Dendritic cell treated with granulocyte-macrophage colony-stimulating factor and Interleukin-4, amounts not matched to agents 40 ng/mL and 50 ng/mL, for 4 days (primary cell): ENCODE measurements around the gene HEATR5B.
"Not testable (repeated sequence)": the region's sequence is repeated elsewhere in the genome, so short reads cannot be mapped to it uniquely, and the experiment has no call there.

Source experiments
- H3K27ac Mint-ChIP-seq: one replicate; pipeline ENCODE4 v1.8.0; 2022; ENCODE audit warnings: mild to moderate bottlenecking, mixed read lengths
- H3K27me3 Mint-ChIP-seq: one replicate; pipeline ENCODE4 v1.8.0; 2022; ENCODE audit warnings: mild to moderate bottlenecking, mixed read lengths
- H3K36me3 Mint-ChIP-seq: one replicate; pipeline ENCODE4 v1.8.0; 2022; ENCODE audit warnings: low read depth, mixed read lengths
- H3K4me1 Mint-ChIP-seq: one replicate; pipeline ENCODE4 v1.8.0; 2022; ENCODE audit warnings: low read depth, mixed read lengths
- H3K4me3 Mint-ChIP-seq: one replicate; pipeline ENCODE4 v1.8.0; 2022; ENCODE audit warnings: mild to moderate bottlenecking, moderate library complexity, mixed read lengths
- H3K9me3 Mint-ChIP-seq: one replicate; pipeline ENCODE4 v1.8.0; 2022; ENCODE audit warnings: mixed read lengths
- intact Hi-C: fragments of 100-400 bp; cut with micrococcal nuclease; formaldehyde crosslinking; loops from one replicate; pipeline ENCODE4 v1.15.0; 2022

HEATR5B gene

GRCh38 chr2:36963106-36963505, 121.1 kb downstream of the HEATR5B start:
- H3K9me3 Mint-ChIP-seq = no peaks in the 10 kb centered on the region
- intact Hi-C loops = no loop called here
- H3K4me1 Mint-ChIP-seq = peaks cover 62% of the 10 kb centered on the region
- H3K36me3 Mint-ChIP-seq = peaks cover 41% of the 10 kb centered on the region
- H3K27ac Mint-ChIP-seq = no peak overlapping the region
- no peaks in the 10 kb centered on the region for H3K27me3 Mint-ChIP-seq
- H3K4me3 Mint-ChIP-seq = no peak overlapping the region

DNA sequence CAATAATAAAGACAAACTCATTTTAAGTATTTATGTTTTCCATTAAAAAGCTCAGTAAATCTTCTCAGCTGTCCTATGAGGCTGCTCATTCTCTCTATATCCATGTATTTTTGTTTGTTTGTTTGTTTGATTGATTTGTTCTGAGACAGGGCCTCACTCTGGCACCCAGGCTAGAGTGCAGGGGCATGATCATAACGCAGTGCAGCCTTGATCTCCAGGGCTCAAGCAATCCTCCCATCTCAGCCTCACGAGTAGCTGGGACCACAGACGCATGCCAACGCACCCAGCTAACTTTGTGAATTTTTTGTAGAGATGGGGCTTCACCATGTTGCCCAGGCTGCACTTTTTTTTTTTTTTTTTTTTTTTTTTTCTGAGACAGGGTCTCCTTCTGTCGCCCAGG, 123.4 kb downstream of the HEATR5B start:
- Mint-ChIP-seq H3K4me3 (no peak overlapping the region), H3K27me3 (no peaks in the 10 kb centered on the region), H3K4me1 (peaks cover 56% of the 10 kb centered on the region), H3K27ac (no peak overlapping the region), H3K36me3 (peaks cover 33% of the 10 kb centered on the region), H3K9me3 (no peaks in the 10 kb centered on the region)
- intact Hi-C loops = no loop called here

- no peaks in the 10 kb centered on the region for H3K27me3 Mint-ChIP-seq
- intact Hi-C loops = no loop called here
- H3K4me1 Mint-ChIP-seq = peaks cover 55% of the 10 kb centered on the region
- no peak overlapping the region for H3K27ac Mint-ChIP-seq
- no peak overlapping the region for H3K4me3 Mint-ChIP-seq
- no peaks in the 10 kb centered on the region for H3K9me3 Mint-ChIP-seq
- peaks cover 29% of the 10 kb centered on the region for H3K36me3 Mint-ChIP-seq
These were observed 124.0 kb downstream of the HEATR5B start for GRCh38 chr2:36960005-36960675.

DNA sequence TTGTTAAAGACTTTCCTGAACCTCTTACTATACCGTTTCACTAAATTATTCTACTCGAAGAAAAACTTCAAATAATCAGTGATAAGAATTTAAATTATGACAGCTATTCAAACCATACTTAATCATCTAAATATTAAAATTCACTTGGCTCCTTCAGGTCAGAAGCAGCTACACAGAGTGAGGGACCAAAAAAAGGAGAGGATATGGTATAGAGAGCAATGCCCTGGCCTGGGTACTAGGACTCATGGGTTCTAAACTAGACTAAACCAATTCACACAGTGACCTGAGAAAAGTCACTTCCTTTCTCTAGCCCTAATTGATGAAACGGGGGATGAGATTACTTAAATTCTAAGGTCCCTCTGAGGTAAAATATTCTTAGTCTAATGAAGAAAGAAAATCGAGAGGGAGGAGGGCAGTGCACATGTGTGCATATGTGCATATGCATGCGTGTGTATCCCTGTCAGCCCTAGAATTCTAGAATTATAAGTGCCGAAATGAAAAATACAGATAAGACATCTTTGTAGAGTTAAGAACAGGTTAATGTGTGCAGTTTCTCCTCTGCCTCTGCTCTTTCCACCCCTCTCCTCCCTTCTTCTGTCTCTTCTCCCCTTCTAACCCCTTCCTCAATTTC, 129.1 kb downstream of the HEATR5B start:
- no peaks in the 10 kb centered on the region for H3K27me3 Mint-ChIP-seq
- H3K27ac Mint-ChIP-seq = no peak overlapping the region
- no peak overlapping the region for H3K4me3 Mint-ChIP-seq
- intact Hi-C loops = no loop called here
- no peaks in the 10 kb centered on the region for H3K9me3 Mint-ChIP-seq
- H3K4me1 Mint-ChIP-seq = peaks cover 31% of the 10 kb centered on the region
- H3K36me3 Mint-ChIP-seq = peaks cover 17% of the 10 kb centered on the region

DNA sequence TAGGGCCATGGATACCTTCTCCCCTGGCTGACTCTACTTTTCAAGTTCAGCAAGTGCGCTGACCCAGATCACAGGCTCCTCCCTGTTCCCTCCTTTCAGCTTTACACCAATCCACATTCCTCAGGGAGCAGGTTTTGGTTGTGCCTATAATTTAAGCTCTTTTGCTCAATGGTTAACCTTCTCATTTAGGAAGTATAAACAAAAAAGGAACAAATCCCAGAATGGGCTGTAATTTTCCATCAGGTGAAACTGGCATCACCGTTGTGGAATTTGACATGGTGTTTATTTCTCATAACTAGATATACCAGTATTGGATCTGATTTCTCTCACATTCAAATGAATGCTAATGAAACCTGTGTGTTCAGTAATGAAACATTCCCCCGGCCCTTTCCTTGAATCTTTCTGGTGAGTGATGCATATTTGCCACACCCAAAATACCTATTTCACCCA, 131.4 kb downstream of the HEATR5B start:
- Mint-ChIP-seq H3K4me1 (peaks cover 27% of the 10 kb centered on the region), H3K27ac (no peak overlapping the region), H3K36me3 (peaks cover 7% of the 10 kb centered on the region), H3K27me3 (no peaks in the 10 kb centered on the region), H3K9me3 (no peaks in the 10 kb centered on the region), H3K4me3 (no peak overlapping the region)
- intact Hi-C loops = no loop called here

DNA sequence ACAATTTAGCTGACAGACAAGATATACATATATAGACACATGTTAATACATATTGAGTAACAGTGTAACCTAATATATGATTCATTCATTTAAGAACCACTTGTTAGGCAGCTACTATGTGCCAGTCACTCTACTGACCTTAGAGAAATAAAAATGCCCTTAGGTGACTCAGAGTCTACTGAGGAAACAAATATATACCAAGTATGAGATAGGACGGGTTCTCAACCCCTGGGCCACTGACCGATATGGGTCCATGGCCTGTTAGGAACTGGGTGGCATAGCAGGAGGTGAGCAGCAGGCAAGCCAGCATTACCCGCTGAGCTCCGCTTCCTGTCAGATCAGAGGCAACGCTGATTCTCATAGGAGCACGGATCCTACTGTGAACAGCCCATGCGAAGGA, 132.6 kb downstream of the HEATR5B start:
- H3K36me3 Mint-ChIP-seq = peaks cover 7% of the 10 kb centered on the region
- H3K27me3 Mint-ChIP-seq = no peaks in the 10 kb centered on the region

GRCh38 chr2:36951027-36951518, 133.1 kb downstream of the HEATR5B start:
- Mint-ChIP-seq H3K9me3 (no peaks in the 10 kb centered on the region), H3K36me3 (peaks cover 7% of the 10 kb centered on the region), H3K27ac (no peak overlapping the region), H3K4me1 (peaks cover 27% of the 10 kb centered on the region), H3K27me3 (no peaks in the 10 kb centered on the region), H3K4me3 (no peak overlapping the region)
- intact Hi-C loops = no loop called here

More for the DNA sequence above, 132.6 kb downstream of the HEATR5B start:
- Mint-ChIP-seq H3K4me1 (peaks cover 27% of the 10 kb centered on the region), H3K4me3 (no peak overlapping the region), H3K9me3 (no peaks in the 10 kb centered on the region), H3K27ac (no peak overlapping the region)
- intact Hi-C loops = no loop called here

- H3K27me3 Mint-ChIP-seq = no peaks in the 10 kb centered on the region
- peaks cover 21% of the 10 kb centered on the region for H3K4me1 Mint-ChIP-seq
- H3K27ac Mint-ChIP-seq = no peak overlapping the region
- H3K9me3 Mint-ChIP-seq = no peaks in the 10 kb centered on the region
- intact Hi-C loops = no loop called here
- no peak overlapping the region for H3K4me3 Mint-ChIP-seq
- H3K36me3 Mint-ChIP-seq = peaks cover 7% of the 10 kb centered on the region
These were observed 134.3 kb downstream of the HEATR5B start for GRCh38 chr2:36949845-36950244.

GRCh38 chr2:36945240-36945639, 138.9 kb downstream of the HEATR5B start:
- H3K9me3 Mint-ChIP-seq, H3K36me3 Mint-ChIP-seq, H3K4me1 Mint-ChIP-seq, H3K27ac Mint-ChIP-seq, H3K4me3 Mint-ChIP-seq, H3K27me3 Mint-ChIP-seq, intact Hi-C loops: not testable (repeated sequence)

DNA sequence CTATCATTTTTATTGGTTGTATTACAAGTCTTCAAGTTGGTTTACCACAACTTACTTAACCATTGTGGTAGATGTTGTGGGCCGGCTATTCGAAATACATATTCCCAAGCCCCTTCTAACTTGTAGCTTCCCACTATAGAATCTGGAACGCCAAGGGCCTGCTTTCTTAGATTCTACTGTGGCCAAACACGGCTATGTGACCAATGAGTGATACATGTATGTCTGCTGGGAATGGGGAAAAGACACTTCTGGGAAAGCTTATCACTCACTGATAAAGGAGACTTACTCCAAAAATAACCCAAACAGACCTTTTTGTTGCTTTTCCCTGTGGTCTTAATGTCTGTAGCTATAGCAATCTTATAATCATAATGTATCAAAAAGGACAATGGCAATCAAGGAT, 142.3 kb downstream of the HEATR5B start:
- Mint-ChIP-seq H3K27me3 (no peaks in the 10 kb centered on the region), H3K9me3 (no peaks in the 10 kb centered on the region), H3K36me3 (no peaks in the 10 kb centered on the region), H3K27ac (no peak overlapping the region), H3K4me3 (no peak overlapping the region), H3K4me1 (no peaks in the 10 kb centered on the region)
- intact Hi-C loops = no loop called here

GRCh38 chr2:36936526-36936925, 147.6 kb downstream of the HEATR5B start:
- intact Hi-C loops, H3K4me1 Mint-ChIP-seq, H3K9me3 Mint-ChIP-seq, H3K4me3 Mint-ChIP-seq, H3K27ac Mint-ChIP-seq, H3K27me3 Mint-ChIP-seq, H3K36me3 Mint-ChIP-seq: not testable (repeated sequence)

GRCh38 chr2:36931688-36932087, 152.5 kb downstream of the HEATR5B start:
- H3K9me3 Mint-ChIP-seq, H3K4me3 Mint-ChIP-seq, H3K27me3 Mint-ChIP-seq, H3K27ac Mint-ChIP-seq, H3K36me3 Mint-ChIP-seq, H3K4me1 Mint-ChIP-seq, intact Hi-C loops: not testable (repeated sequence)
